Stimulated activated CD8-positive, alpha-beta memory T cell treated with anti-CD3 and anti-CD28 coated beads, Interleukin-2, amount 100 ng/mL, for 1 hour (primary cell): ENCODE data around the gene E2F3.

Experiments
- DNase-seq, 2 donors: peaks; one replicate each; pipeline ENCODE4 v3.0.0-alpha.2; 2020; ENCODE audit warnings: low read depth in 2 of 2

E2F3 gene

DNA sequence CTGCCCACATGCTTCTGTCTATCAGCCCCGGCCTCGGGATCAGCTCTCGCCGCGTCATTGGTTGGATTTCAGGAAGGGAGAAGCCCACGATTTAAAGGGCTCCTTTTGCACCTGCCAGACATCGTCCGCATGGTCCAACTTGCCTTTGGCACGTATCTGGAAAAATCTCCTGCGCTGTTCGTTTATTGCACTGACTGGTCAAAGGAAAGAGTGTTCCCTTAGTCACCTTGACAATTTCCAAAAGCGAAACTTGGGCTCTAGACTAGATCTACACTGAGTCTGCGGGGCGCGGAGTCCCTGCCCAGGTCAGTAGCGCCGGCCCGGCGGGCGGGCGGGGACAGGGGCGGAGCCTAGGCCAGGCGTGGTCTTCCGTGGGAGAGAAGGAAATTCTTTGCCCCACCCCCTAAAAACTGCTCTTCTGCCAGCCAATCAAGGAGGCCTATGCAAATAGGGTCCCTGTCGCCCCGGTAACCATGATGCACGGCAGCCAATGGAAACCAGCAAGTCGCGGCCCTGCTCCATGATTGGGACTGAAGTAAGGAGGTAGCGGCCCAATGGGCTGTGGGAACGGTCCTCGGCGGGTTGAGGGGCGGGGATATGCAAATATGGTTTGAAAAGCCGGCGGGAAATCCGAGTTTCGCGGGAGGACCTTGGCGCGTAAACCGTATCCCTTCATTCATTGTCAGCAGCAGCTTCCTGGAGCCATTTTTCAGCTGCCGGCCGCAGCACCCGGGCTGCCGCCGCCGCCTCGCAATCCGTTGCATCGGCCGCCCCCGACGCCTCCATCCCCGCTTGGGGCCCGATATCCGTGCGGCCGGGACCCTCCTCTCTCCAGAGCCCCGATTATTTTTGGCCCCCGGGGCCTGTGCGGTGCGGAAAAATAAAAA is at the start of gene E2F3:
Gene E2F3 (plus strand): TSS at position 675 of the 887 bp plus-strand sequence. CDS start 354 bp downstream, outside the sequence.
- peak; percentile 97 to 98 for DNase-seq

DNA sequence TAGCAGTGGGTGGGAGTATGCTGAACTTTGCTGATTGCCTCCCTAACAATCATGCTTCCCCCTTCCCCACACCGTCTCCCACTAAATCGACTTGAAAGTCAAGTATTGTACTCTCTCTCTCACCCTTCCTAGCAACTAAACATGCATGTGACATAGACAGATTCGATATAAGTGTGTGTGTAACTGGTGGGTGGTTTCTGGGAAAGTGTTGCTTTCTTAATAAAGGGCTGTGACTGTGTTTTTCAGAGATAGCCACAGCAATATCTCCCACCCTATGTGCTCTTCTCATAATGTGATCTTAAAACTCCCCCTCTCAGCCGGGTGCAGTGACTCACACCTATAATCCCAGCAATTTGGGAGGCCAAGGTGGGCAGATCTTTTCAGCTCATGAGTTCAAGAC is 49.3 kb upstream of the E2F3 start:
- no peak for DNase-seq

DNA sequence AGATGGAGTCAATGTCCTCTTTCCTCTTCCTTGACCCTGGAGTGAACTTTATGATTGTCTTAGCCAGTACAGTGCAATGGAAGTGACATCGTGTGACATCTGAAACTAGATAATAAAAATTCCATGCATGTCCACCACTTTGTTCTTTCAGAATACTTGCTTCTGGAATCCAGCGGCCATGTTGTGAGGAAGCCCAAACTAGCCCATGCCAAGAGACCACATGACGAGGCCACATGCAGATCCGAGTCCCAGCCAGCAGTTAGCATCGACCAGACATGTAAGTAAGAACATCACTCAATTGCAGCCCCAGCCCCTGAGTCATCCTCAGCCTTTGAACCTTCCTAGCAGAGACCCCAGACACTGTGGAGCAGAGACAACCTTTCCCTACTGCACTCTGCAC is 48.5 kb upstream of the E2F3 start:
- no peak for DNase-seq

DNA sequence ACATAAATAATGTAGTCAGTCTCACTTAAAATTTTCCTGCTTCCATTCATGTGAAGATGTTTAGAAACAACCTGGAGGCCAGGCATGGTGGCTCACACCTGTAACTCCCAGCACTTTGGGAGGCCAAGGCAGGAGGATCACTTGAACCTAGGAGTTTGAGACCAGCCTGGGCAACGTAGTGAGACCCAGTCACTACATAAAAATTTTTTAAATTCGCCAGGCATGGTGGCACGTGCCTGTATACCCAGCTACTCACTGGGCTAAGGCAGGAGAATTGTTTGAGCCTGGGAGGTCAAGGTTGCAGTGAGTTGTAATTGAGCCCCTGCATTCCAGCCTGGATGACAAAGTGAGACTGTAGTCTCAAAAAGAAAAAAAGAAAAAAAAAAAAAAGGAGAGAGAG is 47.3 kb upstream of the E2F3 start:
- no peak for DNase-seq

DNA sequence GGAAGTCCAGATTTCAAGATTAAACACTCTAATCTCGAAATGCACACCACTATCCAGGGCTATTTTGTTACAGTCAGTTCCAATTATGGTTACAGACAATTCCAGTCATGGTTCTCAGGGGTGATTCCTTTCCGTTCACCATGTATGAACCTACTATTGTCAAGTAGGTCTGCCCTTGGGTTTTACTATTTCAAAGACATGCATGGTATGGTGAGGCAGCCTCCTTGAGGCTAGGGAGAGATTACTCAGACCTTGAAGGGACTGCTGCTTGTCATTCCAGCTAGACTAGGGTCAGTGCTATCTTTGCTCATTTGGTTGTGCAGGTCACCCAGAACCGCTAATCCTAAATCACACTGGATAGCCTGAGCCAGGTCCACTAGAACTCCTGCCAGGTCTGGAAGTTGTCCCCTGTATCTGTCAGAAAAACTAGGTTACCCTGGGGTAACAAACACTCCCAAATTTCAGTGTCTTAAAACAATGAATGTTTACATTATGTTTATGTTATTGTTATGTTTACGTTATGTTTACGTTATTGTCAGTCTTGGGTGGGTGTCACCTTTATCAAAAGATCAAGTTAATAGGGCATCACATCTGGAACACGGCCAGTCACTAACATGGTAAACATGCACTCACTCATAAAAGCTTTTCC is 41.1 kb upstream of the E2F3 start:
- no peak for DNase-seq

DNA sequence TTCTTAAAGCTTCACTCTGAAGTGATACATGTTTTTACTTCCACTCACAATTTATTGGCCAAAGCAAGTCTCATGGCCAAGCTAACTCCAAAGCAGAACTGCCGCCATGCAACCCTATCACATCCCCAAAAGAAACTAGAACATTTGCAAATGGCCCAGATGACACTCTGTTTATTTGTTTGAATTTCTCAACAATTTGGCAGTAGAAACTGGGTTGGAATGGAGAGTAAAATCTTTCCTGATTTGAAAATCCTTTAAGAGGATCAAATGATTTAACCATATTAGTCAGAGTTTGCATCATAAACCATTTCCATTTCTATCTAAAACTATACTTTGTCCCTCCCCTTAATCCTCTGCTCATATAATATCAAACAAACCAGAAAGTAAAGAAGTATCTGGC is 39.1 kb upstream of the E2F3 start:
- DNase-seq: no peak

DNA sequence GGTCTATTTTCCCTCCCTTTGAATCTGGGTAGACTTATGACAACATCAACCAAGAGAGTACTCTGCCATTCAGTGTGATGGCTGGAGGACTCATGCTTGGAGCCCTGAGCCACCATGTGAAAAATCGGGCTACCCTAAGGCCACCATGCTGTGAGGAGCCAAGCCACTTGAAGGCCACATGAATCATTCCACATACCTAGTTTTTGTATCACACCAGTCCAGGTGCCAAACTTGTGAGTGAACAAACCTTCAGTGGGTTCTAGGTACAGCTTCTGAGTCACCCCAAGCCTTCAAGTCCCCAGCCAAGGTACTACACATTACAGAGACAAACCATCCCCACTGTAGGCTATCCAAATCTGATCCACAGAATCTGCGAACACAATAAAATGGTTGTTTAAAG is 37.4 kb upstream of the E2F3 start:
- DNase-seq: no peak

DNA sequence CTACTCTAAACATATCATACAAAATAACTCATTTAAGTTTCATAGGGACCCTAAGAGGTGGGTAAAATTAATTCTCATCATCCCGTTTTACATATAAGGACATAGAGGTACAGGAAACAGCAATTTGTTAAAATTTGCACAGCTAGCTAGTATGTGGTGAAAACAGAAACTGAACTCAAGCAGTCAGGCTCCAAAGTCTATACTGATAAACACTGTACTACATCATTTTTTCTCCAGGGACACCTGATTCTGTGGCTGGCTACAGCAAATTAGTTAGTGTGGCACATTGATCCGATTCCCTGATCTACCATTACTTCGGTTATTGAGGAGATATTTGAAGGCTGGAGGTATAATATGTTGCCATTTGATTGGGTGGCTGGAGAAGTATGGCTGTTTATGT is 36.2 kb upstream of the E2F3 start:
- DNase-seq: no peak

DNA sequence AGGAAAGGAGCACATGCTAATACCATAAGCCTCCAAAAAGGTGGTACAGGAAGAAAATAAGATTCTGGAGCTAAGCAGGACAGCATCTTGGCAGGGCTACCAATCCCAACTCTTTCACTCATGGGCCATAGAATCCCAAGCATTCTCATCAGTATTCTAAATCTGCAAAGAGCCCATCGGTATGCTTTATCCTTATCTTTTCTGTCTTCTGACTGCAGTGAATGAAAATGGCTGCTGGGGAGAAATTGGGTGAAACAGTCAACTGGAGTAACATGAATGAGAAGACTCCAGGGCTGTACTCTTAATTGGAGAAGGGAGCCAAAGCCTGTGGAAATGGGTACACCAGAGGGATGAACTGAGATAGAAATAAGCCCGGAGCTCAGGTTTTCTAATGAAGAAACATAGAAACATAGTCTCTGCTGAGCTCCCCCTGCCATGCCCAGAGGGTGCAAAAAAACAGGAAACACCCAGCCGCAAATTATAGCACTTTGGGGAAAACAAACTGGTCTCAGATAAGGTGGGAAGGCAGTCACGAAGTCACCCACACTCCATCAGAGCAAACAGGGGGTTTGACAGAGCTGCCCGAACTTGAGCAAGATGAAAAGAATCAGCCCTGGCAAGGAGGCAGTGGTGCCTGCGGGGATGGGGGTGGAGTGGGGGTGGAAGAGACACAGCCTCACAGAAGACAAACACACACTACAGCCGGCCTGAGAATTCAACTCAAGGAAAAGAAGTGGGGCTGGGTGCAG is 35.4 kb upstream of the E2F3 start:
- DNase-seq: peak; percentile 1 to 8

DNA sequence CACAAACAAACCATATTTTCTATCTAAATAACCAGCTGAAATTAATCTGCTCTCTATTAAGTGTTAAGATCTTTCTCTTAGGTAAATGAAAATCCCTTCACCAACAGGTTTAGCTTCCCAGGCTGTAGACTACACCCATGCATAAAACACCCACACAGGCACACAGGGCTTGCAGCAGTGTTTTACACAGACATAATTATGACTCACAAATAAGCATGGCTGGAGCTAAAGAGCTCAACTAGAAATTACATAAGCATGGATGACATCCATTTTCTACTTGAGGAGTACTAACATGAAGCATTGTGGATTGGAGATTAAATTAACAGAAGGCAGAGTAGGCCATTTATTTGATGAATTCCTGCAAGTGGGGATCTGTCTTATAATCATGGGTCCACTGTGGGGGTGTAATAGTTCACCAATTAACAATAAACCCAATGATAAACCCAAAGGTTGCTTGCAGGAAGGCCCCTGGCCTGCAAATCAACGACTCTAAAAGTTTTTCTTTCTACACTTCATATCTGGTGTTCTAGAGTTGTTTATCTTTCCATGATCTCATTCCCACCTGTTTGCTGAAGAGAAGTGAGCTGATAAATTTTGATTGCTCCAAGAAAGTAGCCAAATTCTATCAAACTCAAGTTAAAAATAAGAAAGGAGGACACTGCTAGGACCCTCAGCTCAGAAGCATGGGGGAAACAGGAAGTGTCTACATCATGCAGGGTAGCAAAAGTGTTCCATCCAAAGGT is 33.8 kb upstream of the E2F3 start:
- DNase-seq: no peak

DNA sequence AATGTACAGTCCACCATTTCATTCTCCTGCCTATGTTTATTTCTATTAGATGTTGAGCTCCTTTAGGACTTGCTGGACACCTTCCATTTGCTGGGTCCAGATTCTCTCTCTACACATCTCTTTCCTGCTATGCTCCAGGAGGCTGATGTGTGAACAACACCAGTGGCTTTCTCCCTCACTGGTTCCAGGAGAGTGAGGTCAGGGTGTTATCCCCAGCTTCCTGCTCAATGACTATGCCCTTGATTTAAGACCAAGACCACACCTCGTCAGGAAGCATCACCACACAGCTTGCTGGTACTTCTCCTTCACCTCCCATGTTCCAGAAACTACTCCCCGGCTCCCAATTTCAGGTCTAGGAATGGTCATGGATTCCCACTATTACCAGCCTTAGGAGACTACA is 31.3 kb upstream of the E2F3 start:
- DNase-seq: no peak

DNA sequence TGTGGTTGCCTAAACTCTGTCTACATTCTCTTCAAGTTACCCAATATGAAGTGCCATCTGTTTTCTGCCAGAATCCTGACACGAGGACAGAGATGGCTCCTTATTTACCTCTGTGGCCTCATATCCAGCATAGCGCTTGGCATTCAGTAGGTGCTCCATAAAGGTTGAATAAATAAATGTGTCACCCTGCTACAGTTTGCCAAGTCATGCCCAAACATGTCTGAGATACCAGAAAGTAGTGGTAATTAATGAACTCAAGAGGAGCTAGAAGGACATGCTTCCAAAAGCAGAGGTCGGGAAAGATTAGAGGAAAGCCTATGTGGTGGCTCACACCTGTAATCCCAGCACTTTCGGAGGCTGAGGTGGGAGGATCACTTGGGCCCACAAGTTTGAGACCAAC is 30.9 kb upstream of the E2F3 start:
- DNase-seq: no peak

DNA sequence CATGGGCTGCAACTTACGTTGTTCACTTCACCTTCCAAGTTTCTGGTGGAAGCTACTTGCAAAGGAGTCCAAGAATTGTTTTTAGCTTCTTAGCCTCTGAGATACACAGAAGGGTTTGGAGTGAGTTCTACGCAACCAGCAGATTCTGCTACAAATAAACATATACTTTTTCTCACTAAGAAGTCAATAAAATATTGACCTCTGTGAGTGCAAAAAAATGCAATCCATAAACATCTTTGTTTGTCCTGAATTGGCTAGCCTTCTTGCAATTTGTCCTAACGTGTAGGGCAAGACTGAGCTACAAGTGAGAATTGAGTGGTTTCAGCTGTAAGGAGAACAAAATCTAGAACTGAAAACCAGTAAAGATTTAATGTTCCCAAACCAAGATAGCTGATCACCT is 26.2 kb upstream of the E2F3 start:
- no peak for DNase-seq

DNA sequence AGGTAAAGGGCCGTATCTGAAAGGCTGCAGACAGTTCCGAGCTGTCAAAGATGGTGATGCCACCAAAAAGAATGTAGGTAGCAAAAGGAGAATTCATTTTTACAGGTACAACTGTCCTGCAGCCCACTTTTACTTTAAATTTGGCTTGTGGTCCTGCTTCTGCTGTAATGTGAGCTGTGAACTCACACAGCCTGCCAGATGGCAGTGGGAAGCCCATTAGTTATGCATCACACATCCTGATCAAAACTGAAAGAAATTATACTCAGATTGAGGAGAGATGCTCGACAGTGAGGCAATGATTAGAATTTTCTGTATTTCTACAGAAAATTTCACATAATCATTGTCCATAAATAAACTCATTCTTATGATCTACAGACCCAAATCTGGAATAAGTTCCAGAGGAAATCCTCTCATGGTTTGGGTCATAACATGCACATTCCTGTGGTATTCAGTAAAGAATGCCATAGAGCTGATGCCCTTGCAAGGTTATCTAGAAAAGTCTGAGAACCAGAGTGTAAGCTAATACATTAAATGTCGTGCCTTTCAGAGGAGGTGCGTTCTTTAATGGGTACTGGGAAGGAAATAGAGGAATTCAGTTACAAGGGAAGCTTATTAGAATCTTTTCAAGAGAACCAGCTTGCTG is 23.9 kb upstream of the E2F3 start:
- no peak for DNase-seq

DNA sequence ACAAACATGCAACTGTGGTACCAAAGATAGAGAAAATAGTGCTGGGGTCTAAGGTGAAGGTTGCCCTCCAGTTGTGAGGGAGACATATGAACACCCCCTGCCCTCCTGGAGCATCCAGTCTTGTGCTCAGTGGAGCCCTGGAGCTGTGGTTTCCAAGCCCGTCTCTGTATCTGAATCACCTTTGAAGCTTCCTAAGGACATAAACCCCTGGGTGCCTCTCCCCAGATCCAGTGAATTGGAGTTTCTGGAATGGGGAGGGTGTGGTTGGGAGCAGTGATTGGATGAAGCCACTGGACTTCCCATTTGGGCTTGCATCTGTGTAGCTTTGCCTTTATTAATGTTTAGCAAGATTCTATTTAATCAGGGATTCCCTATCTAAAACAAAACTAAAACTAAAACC is 22.4 kb upstream of the E2F3 start:
- no peak for DNase-seq

DNA sequence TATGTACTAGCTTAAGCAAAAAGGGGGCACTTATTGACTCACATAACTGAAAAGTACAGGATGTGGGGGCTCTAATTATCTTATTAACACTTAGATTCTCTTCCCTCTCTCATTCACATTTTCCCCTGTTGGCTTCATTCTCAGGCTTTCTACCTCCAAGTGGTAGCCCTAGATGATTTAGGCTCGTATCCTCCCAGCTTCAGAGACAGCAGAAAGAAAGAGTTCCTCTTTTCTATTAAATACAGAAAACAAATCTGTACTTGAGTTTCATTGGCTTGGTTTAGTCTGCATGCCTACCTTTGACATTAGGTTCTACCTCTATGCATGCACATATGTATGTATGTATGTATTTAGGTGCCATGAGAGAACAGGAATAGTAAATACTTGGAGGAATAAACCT is 15.5 kb upstream of the E2F3 start:
- no peak for DNase-seq

DNA sequence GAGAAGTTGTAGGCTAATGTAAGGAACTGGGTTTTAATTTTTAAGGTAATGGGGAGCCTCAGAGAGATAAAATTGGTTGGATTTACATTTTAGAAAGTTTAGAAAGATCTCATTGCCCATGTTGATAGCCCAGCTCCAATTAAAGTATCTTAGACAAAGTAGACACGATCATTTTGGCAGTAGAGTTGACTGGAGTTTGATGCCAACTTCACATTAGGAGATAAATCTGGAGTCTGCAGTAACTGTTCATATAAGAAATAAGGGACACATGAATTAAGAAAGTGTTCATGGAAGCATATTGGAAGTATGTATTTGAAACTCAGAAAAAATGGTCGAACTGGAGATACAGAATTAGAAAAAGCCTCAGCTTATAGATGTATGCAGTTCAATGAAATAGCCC is 12.6 kb upstream of the E2F3 start:
- no peak for DNase-seq

DNA sequence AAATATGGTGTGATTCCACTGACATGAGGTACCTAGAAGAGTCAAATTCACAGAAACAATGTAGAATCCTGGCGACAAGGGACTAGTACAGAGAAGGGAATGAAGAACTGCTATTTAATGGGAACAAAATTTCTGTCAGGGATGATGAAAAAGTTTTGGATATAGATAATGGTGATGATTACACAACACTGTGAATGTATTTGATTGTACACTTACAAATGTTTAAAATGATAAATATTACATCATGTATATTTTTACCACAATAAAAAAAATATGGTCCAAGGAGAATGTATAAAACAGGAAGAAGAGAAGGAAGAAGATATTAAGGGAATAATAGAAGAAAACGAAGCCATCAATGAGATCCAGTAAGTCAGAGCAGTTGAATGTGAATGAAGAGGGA is 8.4 kb upstream of the E2F3 start:
- no peak for DNase-seq

DNA sequence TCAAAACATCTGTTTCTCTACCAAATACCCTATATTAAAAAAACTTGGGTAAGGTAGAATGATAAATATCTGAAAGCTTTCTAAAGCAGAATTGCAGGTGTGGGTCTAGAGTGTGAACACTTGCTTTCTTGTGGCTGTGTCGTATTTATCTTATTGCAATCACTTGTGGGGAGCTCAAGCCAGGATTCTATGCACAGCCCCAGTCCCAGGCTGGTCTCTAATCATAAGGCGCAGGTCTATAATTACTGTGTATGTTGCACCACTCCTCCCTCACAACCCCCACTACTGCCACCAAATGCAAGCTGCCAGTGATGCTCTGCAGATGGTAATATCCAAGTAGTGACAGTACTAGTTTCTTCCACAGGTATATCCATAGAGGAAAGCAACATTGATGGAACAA is 2.2 kb upstream of the E2F3 start:
- no peak for DNase-seq

DNA sequence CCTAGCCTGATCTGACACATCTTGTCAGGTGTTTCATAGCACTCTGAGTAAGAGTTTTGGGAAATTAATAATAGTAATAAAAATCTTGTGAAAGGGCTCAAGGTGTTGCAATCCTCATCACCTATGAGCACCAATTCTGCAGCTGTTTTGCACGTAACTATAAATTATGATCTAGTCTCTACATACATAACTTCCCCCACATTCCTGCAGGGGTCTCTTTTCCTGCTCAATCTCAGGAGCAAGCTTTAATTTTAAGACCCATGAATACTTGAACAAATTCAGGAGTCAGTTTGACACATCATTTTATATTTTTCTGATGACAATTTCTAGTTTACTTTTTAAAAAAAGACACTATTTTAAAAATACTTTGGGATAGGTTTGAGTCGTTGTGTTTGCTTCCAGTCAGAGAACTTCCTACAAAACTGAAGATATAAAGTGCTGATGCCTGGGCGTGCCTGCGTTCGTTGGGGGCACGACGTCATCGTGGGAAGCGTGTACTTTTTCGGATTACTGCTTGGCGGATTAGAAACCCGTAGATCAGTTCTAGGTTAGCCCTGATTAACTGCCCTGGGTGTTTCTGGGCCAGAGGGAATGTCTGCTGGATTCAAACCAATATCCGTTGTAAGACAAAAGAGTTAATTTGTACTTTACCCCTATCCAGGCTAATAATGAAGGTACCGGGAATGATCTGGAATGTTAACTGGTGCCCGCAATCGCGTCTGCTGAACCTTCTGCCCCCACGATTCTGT is 1.0 kb upstream of the E2F3 start:
- DNase-seq: no peak

DNA sequence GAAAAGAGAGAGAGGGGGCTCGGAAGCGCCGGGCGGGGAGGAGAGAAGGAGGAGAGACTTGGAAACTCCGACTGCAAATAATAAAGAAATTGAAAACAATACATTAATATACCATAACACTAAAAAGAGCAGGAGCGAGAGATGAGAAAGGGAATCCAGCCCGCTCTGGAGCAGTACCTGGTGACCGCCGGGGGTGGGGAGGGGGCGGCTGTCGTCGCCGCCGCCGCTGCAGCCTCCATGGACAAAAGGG is 338 bp downstream of the E2F3 start:
- DNase-seq: no peak
